Neutrophil (primary cell): ENCODE measurements around the gene SHFL.

Source experiments
- H3K27ac ChIP-seq: fragments of 200-600 bp; sonication (generic); 2 replicates; pipeline ENCODE4 v1.5.1; 2016; ENCODE audit warnings: mild to moderate bottlenecking, moderate library complexity
- H3K27me3 ChIP-seq: fragments of 200-600 bp; sonication (generic); 2 replicates; pipeline ENCODE4 v1.6.0; 2016; ENCODE audit warnings: mild to moderate bottlenecking
- H3K36me3 ChIP-seq: fragments of 200-600 bp; sonication (generic); 2 replicates; pipeline ENCODE4 v1.5.1; 2017
- H3K4me1 ChIP-seq, 2 experiments: fragments of 200-600 bp in 1 of 2; sonication (generic) in 1 of 2; 1 replicate in 1 of 2; 2 replicates in 1 of 2; pipeline versions ENCODE4 v1.5.1 to v1.6.1; 2013 to 2016; ENCODE audit warnings: low read depth in 1 of 2, low read length in 1 of 2, mild to moderate bottlenecking in 1 of 2, moderate library complexity in 1 of 2; ENCODE audit not compliant: control insufficient read depth in 1 of 2, insufficient read depth in 1 of 2
- H3K4me3 ChIP-seq, 2 experiments: fragments of 200-600 bp in 1 of 2; sonication (generic) in 1 of 2; 1 replicate in 1 of 2; 2 replicates in 1 of 2; pipeline ENCODE4 v1.5.1; 2013 to 2016; ENCODE audit warnings: low read depth in 1 of 2, low read length in 1 of 2, mild to moderate bottlenecking in 1 of 2, moderate library complexity in 1 of 2
- H3K9me3 ChIP-seq: fragments of 200-600 bp; sonication (generic); 2 replicates; pipeline ENCODE4 v1.5.1; 2016
- TF ChIP-seq, protein P1 (sequence below): fragments of 200-600 bp; sonication (generic); IDR thresholded peaks from 2 replicates; pipeline ENCODE4 v1.5.1; 2016; ENCODE audit warnings: antibody characterized with exemption

SHFL gene

DNA sequence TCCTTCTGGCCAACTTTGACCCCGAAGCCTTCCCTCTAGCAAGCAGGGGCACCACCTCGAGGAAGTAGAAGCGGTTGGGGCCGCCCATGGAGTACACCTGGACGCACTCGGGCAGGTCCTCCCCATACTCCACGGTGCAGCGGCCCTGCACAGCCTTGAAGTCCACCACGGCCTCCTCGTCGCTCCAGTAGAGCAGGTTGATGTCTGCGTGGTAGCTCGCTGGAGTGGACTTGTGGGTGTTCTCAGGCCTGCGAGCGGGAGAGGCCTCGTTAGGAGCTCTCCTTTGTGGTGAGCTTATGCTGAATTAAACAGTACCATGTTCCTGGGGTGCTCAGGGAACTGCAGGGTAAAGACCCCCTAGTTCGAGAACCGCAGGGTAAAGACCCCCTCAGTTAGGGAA lies 55.9 kb downstream of the SHFL start:
- Histone ChIP-seq H3K4me1 (no peaks in the 10 kb centered on the region), H3K9me3 (no peaks in the 10 kb centered on the region), H3K27me3 (no peaks in the 10 kb centered on the region), H3K27ac (no peak overlapping the region), H3K36me3 (peaks cover 94% of the 10 kb centered on the region), H3K4me3 (no peak overlapping the region)
- TF ChIP-seq, protein P1, sequence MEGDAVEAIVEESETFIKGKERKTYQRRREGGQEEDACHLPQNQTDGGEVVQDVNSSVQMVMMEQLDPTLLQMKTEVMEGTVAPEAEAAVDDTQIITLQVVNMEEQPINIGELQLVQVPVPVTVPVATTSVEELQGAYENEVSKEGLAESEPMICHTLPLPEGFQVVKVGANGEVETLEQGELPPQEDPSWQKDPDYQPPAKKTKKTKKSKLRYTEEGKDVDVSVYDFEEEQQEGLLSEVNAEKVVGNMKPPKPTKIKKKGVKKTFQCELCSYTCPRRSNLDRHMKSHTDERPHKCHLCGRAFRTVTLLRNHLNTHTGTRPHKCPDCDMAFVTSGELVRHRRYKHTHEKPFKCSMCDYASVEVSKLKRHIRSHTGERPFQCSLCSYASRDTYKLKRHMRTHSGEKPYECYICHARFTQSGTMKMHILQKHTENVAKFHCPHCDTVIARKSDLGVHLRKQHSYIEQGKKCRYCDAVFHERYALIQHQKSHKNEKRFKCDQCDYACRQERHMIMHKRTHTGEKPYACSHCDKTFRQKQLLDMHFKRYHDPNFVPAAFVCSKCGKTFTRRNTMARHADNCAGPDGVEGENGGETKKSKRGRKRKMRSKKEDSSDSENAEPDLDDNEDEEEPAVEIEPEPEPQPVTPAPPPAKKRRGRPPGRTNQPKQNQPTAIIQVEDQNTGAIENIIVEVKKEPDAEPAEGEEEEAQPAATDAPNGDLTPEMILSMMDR, result no peak
